Uterus (tissue), 2 donors: ENCODE results near the gene AJAP1.

Experiments
- POLR2A ChIP-seq, 2 donors: fragments of 450-650 bp; IDR thresholded peaks; one replicate each; pipeline ENCODE4 v1.6.1; 2016; ENCODE audit warnings: antibody characterized with exemption in 2 of 2, mild to moderate bottlenecking in 1 of 2, moderate library complexity in 1 of 2
- TF ChIP-seq, protein P1 (sequence below), 4 experiments: fragments of 200-600 bp in 2 of 4; fragments of 450-650 bp in 2 of 4; sonication (generic) in 2 of 4; IDR thresholded peaks; one replicate each; pipeline ENCODE4 v1.5.1; 2016 to 2019; ENCODE audit warnings: antibody characterized with exemption in 4 of 4, mild to moderate bottlenecking in 2 of 4, moderate library complexity in 1 of 4

DNA sequence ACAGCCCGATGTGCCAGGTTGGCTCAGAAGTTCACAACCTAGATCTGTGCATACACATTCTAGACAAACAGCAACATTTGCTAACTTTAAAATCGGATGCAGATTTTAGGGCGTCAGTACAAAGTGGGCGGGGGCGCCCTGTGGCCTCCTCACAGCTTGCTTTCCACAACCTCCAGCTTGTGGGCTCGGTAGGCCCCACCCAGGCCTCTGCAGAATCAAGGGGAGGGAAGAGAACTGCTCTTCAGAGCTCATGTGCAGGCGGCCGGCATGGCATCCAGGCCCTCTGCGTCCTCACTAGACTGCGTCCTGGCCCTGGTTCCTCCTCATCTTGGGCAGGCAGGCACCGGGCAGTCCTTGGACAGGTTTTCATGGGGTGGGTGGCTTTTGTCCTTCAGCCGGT lies 59.3 kb downstream of the AJAP1 start:
- no peak for TF ChIP-seq POLR2A (IDR thresholded peaks at IDR 0.05)
- TF ChIP-seq, protein P1, sequence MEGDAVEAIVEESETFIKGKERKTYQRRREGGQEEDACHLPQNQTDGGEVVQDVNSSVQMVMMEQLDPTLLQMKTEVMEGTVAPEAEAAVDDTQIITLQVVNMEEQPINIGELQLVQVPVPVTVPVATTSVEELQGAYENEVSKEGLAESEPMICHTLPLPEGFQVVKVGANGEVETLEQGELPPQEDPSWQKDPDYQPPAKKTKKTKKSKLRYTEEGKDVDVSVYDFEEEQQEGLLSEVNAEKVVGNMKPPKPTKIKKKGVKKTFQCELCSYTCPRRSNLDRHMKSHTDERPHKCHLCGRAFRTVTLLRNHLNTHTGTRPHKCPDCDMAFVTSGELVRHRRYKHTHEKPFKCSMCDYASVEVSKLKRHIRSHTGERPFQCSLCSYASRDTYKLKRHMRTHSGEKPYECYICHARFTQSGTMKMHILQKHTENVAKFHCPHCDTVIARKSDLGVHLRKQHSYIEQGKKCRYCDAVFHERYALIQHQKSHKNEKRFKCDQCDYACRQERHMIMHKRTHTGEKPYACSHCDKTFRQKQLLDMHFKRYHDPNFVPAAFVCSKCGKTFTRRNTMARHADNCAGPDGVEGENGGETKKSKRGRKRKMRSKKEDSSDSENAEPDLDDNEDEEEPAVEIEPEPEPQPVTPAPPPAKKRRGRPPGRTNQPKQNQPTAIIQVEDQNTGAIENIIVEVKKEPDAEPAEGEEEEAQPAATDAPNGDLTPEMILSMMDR (IDR thresholded peaks at IDR 0.05) = no peak
